HCT116 (cell line): ENCODE measurements around the gene DNAJB5. TPM values are rescaled to one million over a fixed set of nuclear protein-coding genes. Genes with fewer than 3 reads are reported as not detected.
"Not testable (repeated sequence)": the region's sequence is repeated elsewhere in the genome, so short reads cannot be mapped to it uniquely, and the experiment has no call there.

Experiments used
- ATAC-seq: fragments of 200-7000 bp; cut with Tn5 transposase; 2 replicates; pipeline ENCODE4 v1.9.1; 2020; ENCODE audit warnings: mild to moderate bottlenecking, moderate library complexity
- BruUV-seq: library from RNA; stranded (reverse); fragments of 400-500 nt; replicated peaks from 2 replicates; lab custom pipeline; 2021; lab: Mats Ljungman, UMichigan
- CTCF ChIA-PET: fragments of 300-600 bp; sonication (Branson Sonifier 250); formaldehyde crosslinking; loops from one replicate; lab custom pipeline; 2021; ENCODE audit warnings: antibody characterized with exemption; lab: Charles Lee
- POLR2A ChIA-PET: fragments of 300-600, 350-600 bp; sonication (Branson Sonifier 250); formaldehyde crosslinking; loops from one replicate; lab custom pipeline; 2021; ENCODE audit warnings: antibody characterized with exemption; lab: Charles Lee
- RAD21 ChIA-PET, 2 experiments: fragments of 300-600 bp; sonication (Branson Sonifier 250); formaldehyde crosslinking; loops; one replicate each; lab custom pipeline; 2023; ENCODE audit warnings: low total read pairs in 2 of 2; ENCODE audit not compliant: uncharacterized antibody in 2 of 2, unreplicated experiment in 2 of 2, low non-redundant PET in 1 of 2; lab: Charles Lee
- DNase-seq: peaks from one replicate; pipeline ENCODE4 v3.0.0-alpha.2; 2010; ENCODE audit warnings: low read depth, low spot score
- H2AFZ ChIP-seq: fragments of 200-600 bp; shearing (Covaris generic), sonication (generic); 2 replicates; pipeline ENCODE4 v1.6.1; 2017; ENCODE audit warnings: low read depth, mixed run types, mixed read lengths, antibody characterized with exemption, low read length; ENCODE audit not compliant: poor library complexity, severe bottlenecking
- H3K27ac ChIP-seq: 2 replicates; pipeline ENCODE4 v1.5.1; 2012; ENCODE audit warnings: low read depth, low read length
- H3K27me3 ChIP-seq: fragments of 200-600 bp; sonication (generic); 2 replicates; pipeline ENCODE4 v1.6.1; 2016; ENCODE audit warnings: mixed run types, low read length, mixed read lengths; ENCODE audit not compliant: insufficient read depth
- H3K36me3 ChIP-seq, 2 experiments: fragments of 200-500 bp in 1 of 2; fragments of 200-600 bp in 1 of 2; sonication (Bioruptor generic) in 1 of 2; sonication (generic) in 1 of 2; 2 replicates each; pipeline versions ENCODE4 v1.5.1 to v1.6.1; 2014 to 2016; ENCODE audit warnings: low read length in 2 of 2, inconsistent platforms in 1 of 2, mixed read lengths in 1 of 2, mixed run types in 1 of 2; ENCODE audit not compliant: insufficient read depth in 2 of 2, control insufficient read depth in 1 of 2
- H3K4me1 ChIP-seq, 2 experiments: fragments of 200-600 bp in 1 of 2; sonication (generic) in 1 of 2; 2 replicates each; pipeline versions ENCODE4 v1.5.1 to v1.6.1; 2012 to 2017; ENCODE audit warnings: low read length in 2 of 2, inconsistent platforms in 1 of 2, mild to moderate bottlenecking in 1 of 2, mixed read lengths in 1 of 2, mixed run types in 1 of 2, moderate library complexity in 1 of 2; ENCODE audit not compliant: insufficient read depth in 2 of 2, control insufficient read depth in 1 of 2
- H3K4me2 ChIP-seq: fragments of 200-600 bp; sonication (generic); 2 replicates; pipeline ENCODE4 v1.6.1; 2017; ENCODE audit warnings: mixed run types, low read length, mixed read lengths
- H3K4me3 ChIP-seq, 2 experiments: fragments of 200-600 bp in 1 of 2; sonication (generic) in 1 of 2; replicated peaks in 1 of 2; 2 replicates each; pipeline ENCODE4 v1.5.1; 2011 to 2016; ENCODE audit warnings: low read length in 2 of 2, control low read depth in 1 of 2, low read depth in 1 of 2, mild to moderate bottlenecking in 1 of 2, mixed read lengths in 1 of 2, mixed run types in 1 of 2
- H3K79me2 ChIP-seq: fragments of 200-600 bp; sonication (generic); 2 replicates; pipeline ENCODE4 v1.6.1; 2017; ENCODE audit warnings: mild to moderate bottlenecking, mixed run types, low read length, moderate library complexity, mixed read lengths; ENCODE audit not compliant: insufficient read depth
- H3K9ac ChIP-seq: fragments of 200-600 bp; sonication (generic); 2 replicates; pipeline ENCODE4 v1.6.1; 2016; ENCODE audit warnings: low read length, mixed read lengths
- H3K9me2 ChIP-seq: fragments of 200-600 bp; sonication (generic), shearing (Covaris generic); 2 replicates; pipeline ENCODE4 v1.6.1; 2017; ENCODE audit warnings: mixed run types, mild to moderate bottlenecking, moderate library complexity; ENCODE audit not compliant: insufficient read depth
- H3K9me3 ChIP-seq, 2 experiments: fragments of 200-500 bp in 1 of 2; fragments of 200-600 bp in 1 of 2; sonication (Bioruptor generic) in 1 of 2; sonication (generic) in 1 of 2; 2 replicates each; pipeline ENCODE4 v1.6.1; 2014 to 2017; ENCODE audit warnings: low read length in 2 of 2, mixed read lengths in 2 of 2, inconsistent platforms in 1 of 2, low read depth in 1 of 2, mild to moderate bottlenecking in 1 of 2, mixed run types in 1 of 2, moderate library complexity in 1 of 2; ENCODE audit not compliant: control insufficient read depth in 1 of 2, insufficient read depth in 1 of 2
- H4K20me1 ChIP-seq: fragments of 200-600 bp; sonication (generic), shearing (Covaris generic); 2 replicates; pipeline ENCODE4 v1.6.1; 2017; ENCODE audit warnings: mixed run types, mild to moderate bottlenecking, moderate library complexity; ENCODE audit not compliant: insufficient read depth
- CBX3 ChIP-seq: IDR thresholded peaks from 2 replicates; pipeline ENCODE4 v1.6.1; 2012; ENCODE audit warnings: low read depth
- EGR1 ChIP-seq: IDR thresholded peaks from 2 replicates; pipeline ENCODE4 v1.6.1; 2012; ENCODE audit warnings: low read depth
- ELF1 ChIP-seq: IDR thresholded peaks from 2 replicates; pipeline ENCODE4 v1.6.1; 2012; ENCODE audit warnings: low read depth, borderline replicate concordance
- EZH2 ChIP-seq: fragments of 200-600 bp; sonication (generic); IDR thresholded peaks from 2 replicates; pipeline ENCODE4 v1.6.1; 2017; ENCODE audit warnings: antibody characterized with exemption, mixed run types
- EZH2phosphoT487 ChIP-seq: fragments of 200-600 bp; IDR thresholded peaks from 2 replicates; pipeline ENCODE4 v1.6.1; 2018; ENCODE audit warnings: antibody characterized with exemption, borderline replicate concordance
- FOSL1 ChIP-seq: IDR thresholded peaks from 2 replicates; pipeline ENCODE4 v1.6.1; 2012; ENCODE audit warnings: low read depth
- JUND ChIP-seq: IDR thresholded peaks from 2 replicates; pipeline ENCODE4 v1.6.1; 2012
- POLR2AphosphoS5 ChIP-seq: IDR thresholded peaks from 2 replicates; pipeline ENCODE4 v1.6.1; 2011; ENCODE audit warnings: mild to moderate bottlenecking, low read depth, low read length, moderate library complexity
- RAD21 ChIP-seq: IDR thresholded peaks from 2 replicates; pipeline ENCODE4 v1.6.1; 2012; ENCODE audit warnings: low read depth, mild to moderate bottlenecking
- SIN3A ChIP-seq: IDR thresholded peaks from 2 replicates; pipeline ENCODE4 v1.6.1; 2012; ENCODE audit warnings: low read depth
- SP1 ChIP-seq: IDR thresholded peaks from 2 replicates; pipeline ENCODE4 v1.6.1; 2012; ENCODE audit warnings: low read depth
- TCF7L2 ChIP-seq: IDR thresholded peaks from 2 replicates; pipeline ENCODE4 v1.7.0; 2011; ENCODE audit warnings: borderline replicate concordance, inconsistent platforms; ENCODE audit not compliant: insufficient read depth, insufficient read length; ENCODE audit errors: extremely low read depth
- ZFX ChIP-seq: fragments of 450-650 bp; IDR thresholded peaks from 2 replicates; pipeline ENCODE4 v1.6.1; 2017
- ZNF274 ChIP-seq: fragments of 200-500 bp; sonication (Bioruptor generic); IDR thresholded peaks from 2 replicates; pipeline ENCODE4 v1.6.1; 2014; ENCODE audit warnings: mild to moderate bottlenecking, low read depth, low read length, inconsistent platforms
- intact Hi-C: fragments of 100-400 bp; cut with micrococcal nuclease; formaldehyde crosslinking; loops from 2 replicates; pipeline ENCODE4 v1.10.0; 2022
- total RNA-seq: library from RNA; stranded (reverse); gene quantifications from one replicate; pipeline ENCODE4 v1.2.1, GENCODE V29; 2021; ENCODE audit not compliant: unreplicated experiment
- TF ChIP-seq, protein P1 (sequence below): IDR thresholded peaks from 2 replicates; pipeline ENCODE4 v1.6.1; 2011; ENCODE audit warnings: mild to moderate bottlenecking, low read length, moderate library complexity; ENCODE audit not compliant: insufficient replicate concordance; ENCODE audit errors: extremely low read depth
- TF ChIP-seq, protein P2 (sequence below): IDR thresholded peaks from 2 replicates; pipeline ENCODE4 v1.6.1; 2012

DNAJB5 gene
- total RNA-seq, 1 experiment from 2014 or later, result 3.6 TPM

DNA sequence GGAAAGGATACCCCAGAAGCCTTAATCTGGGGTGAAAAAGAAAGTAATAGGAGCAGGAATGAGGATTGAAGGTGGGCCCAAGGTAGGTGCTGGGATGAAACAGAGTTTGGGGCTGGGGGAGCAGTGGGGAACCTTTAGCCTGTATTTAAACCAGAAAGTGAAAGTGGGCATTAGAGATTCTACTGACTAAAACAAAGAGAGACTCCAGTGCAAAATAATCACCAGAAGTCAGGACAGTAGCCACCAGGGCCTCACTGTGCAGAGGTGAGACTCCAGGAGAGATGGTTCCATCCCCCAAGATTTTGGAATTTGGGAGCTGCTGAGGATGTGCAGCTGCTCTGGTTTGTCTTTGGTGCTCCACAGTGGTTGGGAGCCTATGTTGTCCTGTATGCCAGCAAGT is 13.1 kb downstream of the DNAJB5 start:
- ChIA-PET RAD21 (no interaction called here), CTCF (interaction anchor here (1.4 to 1.6 kb wide), 2 partner anchors 8 to 103 kb away, joined by 4 read pairs; no protein-coding TSS in a partner anchor), POLR2A (interaction anchor here (1.5 kb wide), 1 partner anchor 70 kb away, joined by 3 read pairs; the partner anchor contains the start of gene VCP)
- Histone ChIP-seq H3K9me3 (no peaks in the 10 kb centered on the region), H3K9ac (no peak overlapping the region), H3K4me2 (no peak overlapping the region), H2AFZ (no peak overlapping the region), H4K20me1 (no peaks in the 10 kb centered on the region), H3K4me1 (peaks cover 0 to 20% of the 10 kb centered on the region in 2 experiments; a peak in 1 of 4 replicates), H3K9me2 (no peaks in the 10 kb centered on the region), H3K27ac (no peak overlapping the region), H3K36me3 (no peaks in the 10 kb centered on the region), H3K79me2 (no peaks in the 10 kb centered on the region), H3K27me3 (no peaks in the 10 kb centered on the region), H3K4me3 (no peak overlapping the region)
- no TSS peak for BruUV-seq
- ATAC-seq (no peak), DNase-seq (no peak)
- TF ChIP-seq JUND (no peak), ZFX (no peak), EZH2phosphoT487 (no peak), ELF1 (no peak), SP1 (no peak), TCF7L2 (no peak), SIN3A (no peak), ZNF274 (no peak), EZH2 (no peak), CBX3 (no peak), RAD21 (no peak), POLR2AphosphoS5 (no peak), FOSL1 (no peak), EGR1 (no peak)
- TF ChIP-seq, protein P1, sequence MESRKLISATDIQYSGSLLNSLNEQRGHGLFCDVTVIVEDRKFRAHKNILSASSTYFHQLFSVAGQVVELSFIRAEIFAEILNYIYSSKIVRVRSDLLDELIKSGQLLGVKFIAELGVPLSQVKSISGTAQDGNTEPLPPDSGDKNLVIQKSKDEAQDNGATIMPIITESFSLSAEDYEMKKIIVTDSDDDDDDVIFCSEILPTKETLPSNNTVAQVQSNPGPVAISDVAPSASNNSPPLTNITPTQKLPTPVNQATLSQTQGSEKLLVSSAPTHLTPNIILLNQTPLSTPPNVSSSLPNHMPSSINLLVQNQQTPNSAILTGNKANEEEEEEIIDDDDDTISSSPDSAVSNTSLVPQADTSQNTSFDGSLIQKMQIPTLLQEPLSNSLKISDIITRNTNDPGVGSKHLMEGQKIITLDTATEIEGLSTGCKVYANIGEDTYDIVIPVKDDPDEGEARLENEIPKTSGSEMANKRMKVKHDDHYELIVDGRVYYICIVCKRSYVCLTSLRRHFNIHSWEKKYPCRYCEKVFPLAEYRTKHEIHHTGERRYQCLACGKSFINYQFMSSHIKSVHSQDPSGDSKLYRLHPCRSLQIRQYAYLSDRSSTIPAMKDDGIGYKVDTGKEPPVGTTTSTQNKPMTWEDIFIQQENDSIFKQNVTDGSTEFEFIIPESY, result no peak
- TF ChIP-seq, protein P2, sequence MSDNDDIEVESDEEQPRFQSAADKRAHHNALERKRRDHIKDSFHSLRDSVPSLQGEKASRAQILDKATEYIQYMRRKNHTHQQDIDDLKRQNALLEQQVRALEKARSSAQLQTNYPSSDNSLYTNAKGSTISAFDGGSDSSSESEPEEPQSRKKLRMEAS, result no peak
- intact Hi-C loops, result no loop called here

DNA sequence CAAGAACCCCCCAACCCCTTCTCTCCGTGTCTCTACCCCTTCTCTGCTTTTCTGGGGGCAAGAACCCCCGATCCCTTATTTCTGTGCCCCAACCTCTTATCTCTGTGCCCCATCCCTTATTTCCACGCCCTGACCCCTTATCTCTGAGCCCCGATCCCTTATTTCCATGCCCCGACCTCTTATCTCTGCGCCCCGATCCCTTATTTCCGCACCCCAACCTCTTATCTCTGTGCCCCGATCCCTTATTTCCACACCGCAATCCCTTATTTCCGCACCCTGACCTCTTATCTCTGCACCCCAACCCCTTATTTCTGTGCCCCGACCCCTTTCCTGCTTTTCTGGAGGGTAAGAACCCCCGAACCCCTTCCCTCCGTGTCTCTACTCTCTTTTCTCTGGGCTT is 14.8 kb downstream of the DNAJB5 start:
- CTCF ChIA-PET, BruUV-seq, H3K79me2 ChIP-seq: not testable (repeated sequence)

More for the DNA sequence above, 14.8 kb downstream of the DNAJB5 start:
- H3K4me3 ChIP-seq, H3K9ac ChIP-seq, H3K9me2 ChIP-seq, H3K27ac ChIP-seq, DNase-seq, ATAC-seq, H3K9me3 ChIP-seq, H3K4me2 ChIP-seq, H4K20me1 ChIP-seq, POLR2A ChIA-PET, H2AFZ ChIP-seq, intact Hi-C loops, H3K36me3 ChIP-seq, H3K27me3 ChIP-seq, RAD21 ChIA-PET: not testable (repeated sequence)
- H3K4me1 ChIP-seq, result peaks cover 0 to 20% of the 10 kb centered on the region in 2 experiments; a peak in 1 of 4 replicates
